SK-N-SH treated with all-trans-retinoic acid at 6 μM for 48 hours (cell line): ENCODE results near the gene PTPRT.

Experiments
- ATAC-seq: fragments of 200-7000 bp; cut with Tn5 transposase; 3 replicates; pipeline ENCODE4 v1.9.1; 2020; ENCODE audit warnings: mild to moderate bottlenecking, moderate library complexity
- ARNTL ChIP-seq: fragments of 450-650 bp; formaldehyde crosslinking; IDR thresholded peaks from 2 replicates; pipeline ENCODE4 v1.5.0; 2020; ENCODE audit warnings: low read depth, mild to moderate bottlenecking, moderate library complexity, borderline replicate concordance
- BACH2 ChIP-seq: fragments of 250-450 bp; sonication (Bioruptor Pico); IDR thresholded peaks from 2 replicates; pipeline ENCODE4 v1.9.0; 2021; ENCODE audit warnings: mild to moderate bottlenecking, borderline replicate concordance
- CSDC2 ChIP-seq: fragments of 250-450 bp; sonication (Bioruptor Pico); IDR thresholded peaks from 2 replicates; pipeline ENCODE4 v1.5.0; 2020; ENCODE audit warnings: mild to moderate bottlenecking, moderate library complexity
- CSRNP3 ChIP-seq: fragments of 250-450 bp; sonication (Bioruptor Pico); IDR thresholded peaks from 2 replicates; pipeline ENCODE4 v1.5.1; 2021; ENCODE audit warnings: mild to moderate bottlenecking, moderate library complexity
- ESRRG ChIP-seq: fragments of 250-450 bp; sonication (Bioruptor Pico); IDR thresholded peaks from 2 replicates; pipeline ENCODE4 v1.6.1; 2021; ENCODE audit warnings: mild to moderate bottlenecking
- GLIS3 ChIP-seq: fragments of 250-450 bp; sonication (Bioruptor Pico); IDR thresholded peaks from 2 replicates; pipeline ENCODE4 v1.5.0; 2020; ENCODE audit warnings: mild to moderate bottlenecking, moderate library complexity
- ISL1 ChIP-seq: fragments of 250-450 bp; sonication (Bioruptor Pico); IDR thresholded peaks from 2 replicates; pipeline ENCODE4 v2.1.2; 2022; ENCODE audit warnings: mild to moderate bottlenecking, moderate library complexity
- OSR1 ChIP-seq: fragments of 250-450 bp; sonication (Bioruptor Pico); IDR thresholded peaks from 2 replicates; pipeline ENCODE4 v1.8.0; 2022; ENCODE audit warnings: moderate library complexity, mild to moderate bottlenecking, inconsistent platforms
- PATZ1 ChIP-seq: fragments of 250-450 bp; sonication (Bioruptor Pico); IDR thresholded peaks from 2 replicates; pipeline ENCODE4 v1.8.0; 2020; ENCODE audit warnings: mild to moderate bottlenecking, moderate library complexity, borderline replicate concordance
- PPARA ChIP-seq: fragments of 250-450 bp; sonication (Bioruptor Pico); IDR thresholded peaks from 2 replicates; pipeline ENCODE4 v1.5.0; 2020; ENCODE audit warnings: mild to moderate bottlenecking, borderline replicate concordance
- RARB ChIP-seq: fragments of 250-450 bp; sonication (Bioruptor Pico); IDR thresholded peaks from 2 replicates; pipeline ENCODE4 v1.8.0; 2021; ENCODE audit warnings: mild to moderate bottlenecking, moderate library complexity
- SNAI2 ChIP-seq: fragments of 250-450 bp; sonication (Bioruptor Pico); IDR thresholded peaks from 2 replicates; pipeline ENCODE4 v1.5.0; 2020; ENCODE audit warnings: mild to moderate bottlenecking, moderate library complexity
- TCF4 ChIP-seq: fragments of 250-450 bp; sonication (Bioruptor Pico); IDR thresholded peaks from 2 replicates; pipeline ENCODE4 v1.8.0; 2021; ENCODE audit warnings: mild to moderate bottlenecking, moderate library complexity, borderline replicate concordance
- TOX ChIP-seq: fragments of 250-450 bp; sonication (Bioruptor Pico); IDR thresholded peaks from 2 replicates; pipeline ENCODE4 v1.8.0; 2021; ENCODE audit warnings: mild to moderate bottlenecking, moderate library complexity, borderline replicate concordance
- TSHZ2 ChIP-seq: fragments of 250-450 bp; sonication (Bioruptor Pico); IDR thresholded peaks from 2 replicates; pipeline ENCODE4 v1.5.0; 2020; ENCODE audit warnings: mild to moderate bottlenecking, moderate library complexity
- ZC3H10 ChIP-seq: fragments of 250-450 bp; sonication (Bioruptor Pico); IDR thresholded peaks from 2 replicates; pipeline ENCODE4 v1.5.1; 2021; ENCODE audit warnings: mild to moderate bottlenecking, moderate library complexity
- ZFP3 ChIP-seq: fragments of 250-450 bp; sonication (Bioruptor Pico); IDR thresholded peaks from 2 replicates; pipeline ENCODE4 v1.5.0; 2020; ENCODE audit warnings: mild to moderate bottlenecking, moderate library complexity
- ZFP30 ChIP-seq: fragments of 450-650 bp; formaldehyde crosslinking; IDR thresholded peaks from 2 replicates; pipeline ENCODE4 v1.5.0; 2022; ENCODE audit warnings: mild to moderate bottlenecking, moderate library complexity
- ZNF70 ChIP-seq: fragments of 450-650 bp; formaldehyde crosslinking; IDR thresholded peaks from 2 replicates; pipeline ENCODE4 v1.5.0; 2020; ENCODE audit warnings: mild to moderate bottlenecking, moderate library complexity
- ZNF8 ChIP-seq: fragments of 450-650 bp; formaldehyde crosslinking; IDR thresholded peaks from 2 replicates; pipeline ENCODE4 v1.5.0; 2020; ENCODE audit warnings: mild to moderate bottlenecking, moderate library complexity
- TF ChIP-seq, protein P1 (sequence below): fragments of 250-450 bp; sonication (Bioruptor Pico); IDR thresholded peaks from 2 replicates; pipeline ENCODE4 v1.8.0; 2021; ENCODE audit warnings: low read depth, mild to moderate bottlenecking, moderate library complexity, borderline replicate concordance
- TF ChIP-seq, protein P2 (sequence below): fragments of 250-450 bp; sonication (Bioruptor Pico); IDR thresholded peaks from 2 replicates; pipeline ENCODE4 v1.5.1; 2020; ENCODE audit warnings: low read depth, mild to moderate bottlenecking, moderate library complexity

The PTPRT gene

DNA sequence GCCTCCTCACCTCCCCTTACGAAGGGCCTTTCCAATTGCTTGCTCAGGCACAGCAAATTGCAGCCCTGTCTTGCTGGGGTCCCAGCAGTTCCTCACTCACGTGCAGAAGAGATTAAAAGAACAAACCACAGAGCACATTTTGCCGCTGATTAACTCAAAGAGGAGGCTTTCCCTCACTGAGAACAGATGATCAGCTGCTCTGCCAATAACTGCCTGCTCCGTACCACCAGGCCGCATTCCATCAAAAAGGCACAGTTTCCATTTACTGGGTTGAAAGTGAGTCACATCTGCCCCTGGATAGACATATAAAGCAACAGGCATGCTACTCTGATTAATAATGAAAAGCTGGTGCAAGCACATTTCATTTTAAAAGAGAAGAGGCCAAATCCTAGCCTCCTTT is 446.8 kb downstream of the PTPRT start:
- ATAC-seq = no peak

GRCh38 chr20:42741906-42742305 is 447.8 kb downstream of the PTPRT start:
- ATAC-seq = no peak
- no peak for TF ChIP-seq ZC3H10 (CRISPR knock-in tag)
- no peak for TF ChIP-seq ARNTL (CRISPR knock-in tag)
- no peak for TF ChIP-seq ZNF8 (CRISPR knock-in tag)
- no peak for TF ChIP-seq RARB
- TF ChIP-seq ISL1 = no peak
- no peak for TF ChIP-seq ESRRG (CRISPR knock-in tag)
- no peak for TF ChIP-seq CSDC2 (CRISPR knock-in tag)
- TF ChIP-seq BACH2 (CRISPR knock-in tag) = no peak
- TF ChIP-seq ZFP3 (CRISPR knock-in tag) = no peak
- no peak for TF ChIP-seq PATZ1 (CRISPR knock-in tag)
- TF ChIP-seq PPARA (CRISPR knock-in tag) = no peak

More for the DNA sequence above, 446.8 kb downstream of the PTPRT start:
- TF ChIP-seq TOX (CRISPR knock-in tag) = no peak
- no peak for TF ChIP-seq RARB
- TF ChIP-seq GLIS3 = no peak
- TF ChIP-seq CSRNP3 (CRISPR knock-in tag) = no peak
- TF ChIP-seq TCF4 = no peak
- TF ChIP-seq, protein P1, sequence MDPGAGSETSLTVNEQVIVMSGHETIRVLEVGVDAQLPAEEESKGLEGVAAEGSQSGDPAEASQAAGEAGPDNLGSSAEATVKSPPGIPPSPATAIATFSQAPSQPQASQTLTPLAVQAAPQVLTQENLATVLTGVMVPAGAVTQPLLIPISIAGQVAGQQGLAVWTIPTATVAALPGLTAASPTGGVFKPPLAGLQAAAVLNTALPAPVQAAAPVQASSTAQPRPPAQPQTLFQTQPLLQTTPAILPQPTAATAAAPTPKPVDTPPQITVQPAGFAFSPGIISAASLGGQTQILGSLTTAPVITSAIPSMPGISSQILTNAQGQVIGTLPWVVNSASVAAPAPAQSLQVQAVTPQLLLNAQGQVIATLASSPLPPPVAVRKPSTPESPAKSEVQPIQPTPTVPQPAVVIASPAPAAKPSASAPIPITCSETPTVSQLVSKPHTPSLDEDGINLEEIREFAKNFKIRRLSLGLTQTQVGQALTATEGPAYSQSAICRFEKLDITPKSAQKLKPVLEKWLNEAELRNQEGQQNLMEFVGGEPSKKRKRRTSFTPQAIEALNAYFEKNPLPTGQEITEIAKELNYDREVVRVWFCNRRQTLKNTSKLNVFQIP (CRISPR knock-in tag) = no peak
- TF ChIP-seq ESRRG (CRISPR knock-in tag) = no peak
- no peak for TF ChIP-seq OSR1 (CRISPR knock-in tag)
- TF ChIP-seq ZNF70 = no peak
- TF ChIP-seq, protein P2, sequence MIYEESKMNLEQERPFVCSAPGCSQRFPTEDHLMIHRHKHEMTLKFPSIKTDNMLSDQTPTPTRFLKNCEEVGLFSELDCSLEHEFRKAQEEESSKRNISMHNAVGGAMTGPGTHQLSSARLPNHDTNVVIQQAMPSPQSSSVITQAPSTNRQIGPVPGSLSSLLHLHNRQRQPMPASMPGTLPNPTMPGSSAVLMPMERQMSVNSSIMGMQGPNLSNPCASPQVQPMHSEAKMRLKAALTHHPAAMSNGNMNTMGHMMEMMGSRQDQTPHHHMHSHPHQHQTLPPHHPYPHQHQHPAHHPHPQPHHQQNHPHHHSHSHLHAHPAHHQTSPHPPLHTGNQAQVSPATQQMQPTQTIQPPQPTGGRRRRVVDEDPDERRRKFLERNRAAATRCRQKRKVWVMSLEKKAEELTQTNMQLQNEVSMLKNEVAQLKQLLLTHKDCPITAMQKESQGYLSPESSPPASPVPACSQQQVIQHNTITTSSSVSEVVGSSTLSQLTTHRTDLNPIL = no peak
- TF ChIP-seq ZFP30 (CRISPR knock-in tag) = no peak
- no peak for TF ChIP-seq TSHZ2
- TF ChIP-seq PPARA (CRISPR knock-in tag) = no peak
- TF ChIP-seq SNAI2 (CRISPR knock-in tag) = no peak
- TF ChIP-seq BACH2 (CRISPR knock-in tag) = no peak
- no peak for TF ChIP-seq ISL1
- TF ChIP-seq ARNTL (CRISPR knock-in tag) = no peak
- no peak for TF ChIP-seq CSDC2 (CRISPR knock-in tag)
- no peak for TF ChIP-seq PATZ1 (CRISPR knock-in tag)
- TF ChIP-seq, all 23 proteins: peak for 0
